AG10803 (cell line): ENCODE results near the gene MATN1.

Source experiments
- DNase-seq: peaks from one replicate; pipeline ENCODE4 v3.0.0; 2010; ENCODE audit warnings: low read depth
- H3K4me3 ChIP-seq: 2 replicates; pipeline ENCODE4 v1.5.1; 2011; ENCODE audit warnings: mild to moderate bottlenecking, low read length, control low read depth
- CTCF ChIP-seq: conservative IDR thresholded peaks from 2 replicates; pipeline ENCODE4 v1.5.1; 2011; ENCODE audit warnings: mild to moderate bottlenecking, low read length, control low read depth, inconsistent platforms

MATN1 gene

GRCh38 chr1:30678209-30678608 is 45.2 kb downstream of the MATN1 start:
- no peak overlapping the region for H3K4me3 ChIP-seq
- no peak for TF ChIP-seq CTCF
- no peak for DNase-seq

GRCh38 chr1:30677471-30677870 is 45.9 kb downstream of the MATN1 start:
- no peak overlapping the region for H3K4me3 ChIP-seq
- no peak for DNase-seq
- TF ChIP-seq CTCF = no peak

GRCh38 chr1:30675761-30676160 is 47.6 kb downstream of the MATN1 start:
- TF ChIP-seq CTCF = no peak
- no peak overlapping the region for H3K4me3 ChIP-seq
- DNase-seq = peak; percentile 87

GRCh38 chr1:30675289-30675688 is 48.1 kb downstream of the MATN1 start:
- H3K4me3 ChIP-seq = no peak overlapping the region
- no peak for TF ChIP-seq CTCF
- DNase-seq = no peak

- no peak for DNase-seq
- no peak for TF ChIP-seq CTCF
- H3K4me3 ChIP-seq = no peak overlapping the region
Measured at GRCh38 chr1:30673395-30673794, 50.0 kb downstream of the MATN1 start.

- DNase-seq = peak; percentile 53
- no peak for TF ChIP-seq CTCF
- H3K4me3 ChIP-seq = no peak overlapping the region
Measured at GRCh38 chr1:30672661-30673060, 50.7 kb downstream of the MATN1 start.

GRCh38 chr1:30670240-30671060 is 52.9 kb downstream of the MATN1 start:
- no peak overlapping the region for H3K4me3 ChIP-seq
- DNase-seq = peak; percentile 87
- no peak for TF ChIP-seq CTCF
